ENCODE data around the gene SLC17A9. TPM values are rescaled to one million over a fixed set of nuclear protein-coding genes. Genes with fewer than 3 reads are reported as not detected.

Gene SLC17A9
- total and polyA plus RNA-seq, 5 donors = 1.5 to 4.8 (median 2.5) TPM

DNA sequence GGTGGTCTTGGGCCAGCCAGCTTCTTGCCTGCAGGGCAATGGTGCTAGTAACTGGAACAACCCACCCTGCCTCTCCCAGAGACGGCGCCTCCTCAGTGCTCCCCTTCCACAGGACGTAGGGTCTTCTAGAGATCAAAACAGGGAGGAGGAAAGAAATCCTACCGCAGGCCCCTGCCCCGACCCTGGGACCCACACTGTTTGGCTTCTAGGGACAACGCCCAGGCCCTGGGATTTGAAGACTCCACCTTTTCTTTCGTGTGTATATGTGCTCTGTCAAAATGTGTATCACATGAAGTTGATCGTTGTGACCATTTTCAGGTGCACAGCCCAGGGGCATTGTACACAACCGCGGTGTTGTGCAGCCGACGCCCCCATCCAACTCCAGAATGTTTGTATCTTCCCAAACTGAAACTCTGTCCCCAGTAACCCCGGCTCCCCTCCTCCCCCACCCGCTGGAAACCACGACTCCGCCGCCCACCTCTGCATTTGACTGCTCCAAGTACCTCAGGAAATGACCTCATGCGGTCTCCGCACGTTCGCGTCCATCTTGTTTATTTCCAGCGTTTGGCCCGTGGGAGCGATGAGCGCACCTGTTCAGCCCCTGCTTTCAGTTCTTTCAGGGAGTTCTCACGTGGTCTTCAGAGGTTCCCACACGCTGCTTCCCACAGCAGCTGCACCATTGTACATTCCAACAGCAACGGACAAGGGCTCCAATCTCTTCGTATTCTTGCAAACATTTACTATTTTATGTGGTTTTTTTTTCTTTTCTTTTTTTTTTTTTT is 57.7 kb downstream of the SLC17A9 start:
- Histone ChIP-seq H3K27ac (ENCODE audit: low read length) (no peak overlapping the region), H3K4me1 (ENCODE audit: control insufficient read depth, insufficient read depth, low read length) (no peaks in the 10 kb centered on the region), H3K9me3 (ENCODE audit: control insufficient read depth, low read length) (peaks cover 5% of the 10 kb centered on the region), H3K27me3 (ENCODE audit: control insufficient read depth, insufficient read depth) (no peaks in the 10 kb centered on the region), H3K4me3 (ENCODE audit: low read length) (no peak overlapping the region)
- DNase-seq (peak in 2 of 3 donors; percentile 37 to 51), ATAC-seq (no peak)
- WGBS = 18% methylated on average over 30 of the region's 30 CpGs
- intact Hi-C loops (cut with DNase I) = loop anchor here (2.0 to 10.0 kb wide), 5 partner anchors 37 to 138 kb away; no protein-coding TSS in a partner anchor

- 40% methylated on average over 3 of the region's 3 CpGs for WGBS
- no peak for ATAC-seq
- Histone ChIP-seq H3K9me3 (ENCODE audit: control insufficient read depth, low read length) (peaks cover 5% of the 10 kb centered on the region), H3K27me3 (ENCODE audit: control insufficient read depth, insufficient read depth) (no peaks in the 10 kb centered on the region), H3K27ac (ENCODE audit: low read length) (no peak overlapping the region), H3K4me3 (ENCODE audit: low read length) (no peak overlapping the region), H3K4me1 (ENCODE audit: control insufficient read depth, insufficient read depth, low read length) (no peaks in the 10 kb centered on the region)
- intact Hi-C loops (cut with DNase I) = loop anchor here in 1 of 4 donors (10.0 kb wide), 1 partner anchor 137 kb away; no protein-coding TSS in a partner anchor
- DNase-seq = peak in 1 of 3 donors; percentile 5
Measured at GRCh38 chr20:63011798-63012197, 59.3 kb downstream of the SLC17A9 start.

DNA sequence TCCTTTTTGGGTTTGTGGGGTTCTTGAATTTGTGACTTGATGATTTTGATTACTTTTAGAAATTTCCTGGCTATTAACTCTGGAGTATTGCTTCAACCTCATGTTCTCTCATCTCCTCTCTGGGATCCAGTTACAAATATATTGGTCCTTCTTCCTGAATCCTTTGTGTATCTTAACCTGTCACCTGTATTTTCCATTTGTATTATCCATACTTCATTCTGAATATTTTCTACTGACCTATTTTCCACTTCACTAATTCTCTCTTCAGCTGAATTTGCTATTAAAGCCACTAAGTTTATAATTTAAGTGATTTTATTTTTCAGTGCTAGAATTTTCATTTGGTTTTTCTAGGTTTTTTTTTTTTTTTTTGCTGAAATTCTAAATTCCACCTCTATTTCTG is 60.7 kb downstream of the SLC17A9 start:
- ATAC-seq = no peak
- no peaks in the 10 kb centered on the region for H3K4me1 ChIP-seq (ENCODE audit: control insufficient read depth, insufficient read depth, low read length)
- intact Hi-C loops (cut with DNase I) = loop anchor here in 1 of 4 donors (10.0 kb wide), 1 partner anchor 138 kb away; no protein-coding TSS in a partner anchor
- H3K27me3 ChIP-seq (ENCODE audit: control insufficient read depth, insufficient read depth) = no peaks in the 10 kb centered on the region
- DNase-seq = no peak
- H3K9me3 ChIP-seq (ENCODE audit: control insufficient read depth, low read length) = peaks cover 5% of the 10 kb centered on the region
- H3K4me3 ChIP-seq (ENCODE audit: low read length) = no peak overlapping the region
- no peak overlapping the region for H3K27ac ChIP-seq (ENCODE audit: low read length)

- intact Hi-C loops (cut with DNase I) = loop anchor here in 1 of 4 donors (10.0 kb wide), 1 partner anchor 139 kb away; no protein-coding TSS in a partner anchor
- DNase-seq = peak in 1 of 3 donors; percentile 18
- Histone ChIP-seq H3K4me3 (ENCODE audit: low read length) (no peak overlapping the region), H3K27ac (ENCODE audit: low read length) (no peak overlapping the region), H3K9me3 (ENCODE audit: control insufficient read depth, low read length) (peaks cover 5% of the 10 kb centered on the region), H3K4me1 (ENCODE audit: control insufficient read depth, insufficient read depth, low read length) (no peaks in the 10 kb centered on the region), H3K27me3 (ENCODE audit: control insufficient read depth, insufficient read depth) (no peaks in the 10 kb centered on the region)
- 15% methylated on average over 12 of the region's 12 CpGs for WGBS
- no peak for ATAC-seq
Measured at GRCh38 chr20:63014287-63014686, 61.8 kb downstream of the SLC17A9 start.

GRCh38 chr20:63014710-63015109 is 62.2 kb downstream of the SLC17A9 start:
- peak in 1 of 3 donors; percentile 17 for DNase-seq
- Histone ChIP-seq H3K9me3 (ENCODE audit: control insufficient read depth, low read length) (peaks cover 5% of the 10 kb centered on the region), H3K4me3 (ENCODE audit: low read length) (no peak overlapping the region), H3K27ac (ENCODE audit: low read length) (no peak overlapping the region), H3K4me1 (ENCODE audit: control insufficient read depth, insufficient read depth, low read length) (no peaks in the 10 kb centered on the region), H3K27me3 (ENCODE audit: control insufficient read depth, insufficient read depth) (no peaks in the 10 kb centered on the region)
- intact Hi-C loops (cut with DNase I) = loop anchor here in 1 of 4 donors (10.0 kb wide), 1 partner anchor 140 kb away; no protein-coding TSS in a partner anchor
- WGBS = 5% methylated on average over 11 of the region's 11 CpGs
- no peak for ATAC-seq

DNA sequence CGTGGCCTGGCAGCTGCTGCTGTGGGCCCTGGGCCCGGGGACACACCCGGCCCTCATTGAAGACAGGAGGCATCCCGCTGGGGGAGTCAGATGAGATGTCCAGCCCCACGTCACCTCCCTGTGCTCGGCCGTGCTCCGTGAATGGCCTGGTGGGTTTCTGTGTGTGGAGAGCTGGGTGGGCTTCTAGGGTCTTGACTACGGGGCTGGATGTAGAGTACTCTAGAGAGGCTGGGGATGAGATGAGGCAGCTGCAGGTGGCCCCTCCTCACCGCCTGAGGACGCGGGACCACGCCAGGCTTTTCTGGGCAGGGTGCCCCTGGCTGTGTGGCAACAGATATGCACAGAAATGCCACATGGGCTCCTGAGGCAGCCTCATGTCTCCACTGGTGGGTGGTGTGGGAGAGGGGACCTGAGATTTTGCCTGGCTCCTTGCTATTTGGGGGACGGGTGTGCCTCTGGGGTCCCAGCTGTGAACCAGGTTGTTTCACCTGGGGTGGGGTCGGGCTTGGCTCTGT is 62.7 kb downstream of the SLC17A9 start:
- peak in 1 of 3 donors; percentile 32 for DNase-seq
- H3K4me1 ChIP-seq (ENCODE audit: control insufficient read depth, insufficient read depth, low read length) = no peaks in the 10 kb centered on the region
- no peaks in the 10 kb centered on the region for H3K27me3 ChIP-seq (ENCODE audit: control insufficient read depth, insufficient read depth)
- intact Hi-C loops (cut with DNase I) = loop anchor here in 1 of 4 donors (10.0 kb wide), 1 partner anchor 140 kb away; no protein-coding TSS in a partner anchor
- peaks cover 5% of the 10 kb centered on the region for H3K9me3 ChIP-seq (ENCODE audit: control insufficient read depth, low read length)
- no peak overlapping the region for H3K27ac ChIP-seq (ENCODE audit: low read length)
- peak in 1 of 2 donors; percentile 18 for ATAC-seq
- no peak overlapping the region for H3K4me3 ChIP-seq (ENCODE audit: low read length)
- WGBS = 40% methylated on average over 15 of the region's 15 CpGs

GRCh38 chr20:63015662-63016361 is 63.3 kb downstream of the SLC17A9 start:
- Histone ChIP-seq H3K4me1 (ENCODE audit: control insufficient read depth, insufficient read depth, low read length) (no peaks in the 10 kb centered on the region), H3K27me3 (ENCODE audit: control insufficient read depth, insufficient read depth) (no peaks in the 10 kb centered on the region), H3K27ac (ENCODE audit: low read length) (no peak overlapping the region), H3K4me3 (ENCODE audit: low read length) (no peak overlapping the region), H3K9me3 (ENCODE audit: control insufficient read depth, low read length) (peaks cover 5% of the 10 kb centered on the region)
- 70% methylated on average over 21 of the region's 22 CpGs for WGBS
- intact Hi-C loops (cut with DNase I) = loop anchor here in 1 of 4 donors (10.0 kb wide), 1 partner anchor 141 kb away; no protein-coding TSS in a partner anchor
- DNase-seq (peak in 2 of 3 donors; percentile 23 to 39), ATAC-seq (peak; percentile 11 to 31)

DNA sequence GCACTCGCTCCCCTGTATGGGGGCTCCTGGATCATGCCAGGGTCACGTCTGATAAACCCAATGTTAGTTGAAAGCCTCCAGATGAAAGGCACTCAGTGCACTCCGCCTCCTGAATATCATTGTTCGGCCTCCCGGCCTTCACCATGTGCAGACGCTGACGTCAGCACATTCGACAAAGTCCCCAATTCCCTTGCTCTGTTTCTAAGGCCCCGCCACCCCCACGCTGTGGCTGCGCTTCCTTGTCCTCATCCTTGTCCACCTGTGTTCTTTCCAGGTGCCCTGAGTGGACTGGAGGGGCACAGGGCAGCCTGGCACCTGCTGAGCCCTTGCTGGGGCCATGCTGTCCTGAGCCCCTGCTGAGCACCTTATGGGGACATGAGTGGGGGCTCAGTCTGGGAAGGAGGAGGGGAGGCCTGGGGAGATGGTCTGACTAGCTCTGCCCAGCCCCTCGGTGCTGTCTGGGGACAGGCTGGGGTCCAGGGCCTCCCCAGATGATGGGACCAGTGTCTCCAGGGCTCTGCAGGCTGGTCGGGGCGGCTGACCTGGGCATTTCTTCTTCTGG is 64.1 kb downstream of the SLC17A9 start:
- WGBS = 65% methylated on average over 14 of the region's 14 CpGs
- no peak overlapping the region for H3K27ac ChIP-seq (ENCODE audit: low read length)
- no peak for ATAC-seq
- peaks cover 5% of the 10 kb centered on the region for H3K9me3 ChIP-seq (ENCODE audit: control insufficient read depth, low read length)
- peak in 2 of 3 donors; percentile 22 to 32 for DNase-seq
- H3K4me3 ChIP-seq (ENCODE audit: low read length) = no peak overlapping the region
- intact Hi-C loops (cut with DNase I) = loop anchor here in 1 of 4 donors (10.0 kb wide), 1 partner anchor 142 kb away; no protein-coding TSS in a partner anchor
- no peaks in the 10 kb centered on the region for H3K4me1 ChIP-seq (ENCODE audit: control insufficient read depth, insufficient read depth, low read length)
- no peaks in the 10 kb centered on the region for H3K27me3 ChIP-seq (ENCODE audit: control insufficient read depth, insufficient read depth)

DNA sequence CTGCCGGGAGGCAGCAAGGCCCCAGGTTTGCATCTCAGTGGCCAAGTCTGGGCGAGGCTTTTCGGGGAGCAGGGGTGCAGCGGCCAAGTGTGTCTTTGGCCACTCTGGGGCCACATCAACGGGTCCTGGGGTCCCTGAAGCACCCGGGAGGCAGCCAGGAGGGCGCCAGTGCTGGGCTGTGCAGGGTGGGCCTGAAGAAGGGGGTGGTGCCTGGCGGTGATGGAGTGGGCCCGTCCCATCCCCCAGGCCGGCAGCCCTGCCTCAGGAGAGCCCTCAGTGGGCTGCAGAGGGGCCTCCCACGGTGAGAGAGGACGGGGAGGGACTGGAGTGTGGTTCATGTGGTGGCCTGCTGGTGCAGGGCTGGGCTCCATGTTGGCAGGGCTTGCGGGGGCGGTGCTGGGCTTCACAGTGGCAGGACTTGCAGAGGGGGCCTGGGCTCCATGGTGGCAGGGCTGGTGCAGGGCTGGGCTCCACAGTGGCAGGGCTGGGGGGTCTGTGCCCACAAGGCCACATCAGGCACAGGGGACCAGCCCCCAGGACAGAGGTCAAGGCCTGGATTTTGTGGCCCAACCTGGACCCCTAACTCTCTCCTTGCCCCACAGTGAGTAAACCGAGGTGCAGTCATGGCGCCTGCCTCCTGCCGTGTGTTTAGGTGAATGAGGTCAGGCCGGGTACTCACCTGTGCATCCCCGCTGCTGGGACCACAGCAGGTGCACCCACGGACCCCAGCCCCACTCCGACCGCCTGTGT is 64.7 kb downstream of the SLC17A9 start:
- WGBS = 73% methylated on average over 22 of the region's 22 CpGs
- intact Hi-C loops (cut with DNase I) = loop anchor here in 1 of 4 donors (10.0 kb wide), 1 partner anchor 142 kb away; no protein-coding TSS in a partner anchor
- Histone ChIP-seq H3K4me1 (ENCODE audit: control insufficient read depth, insufficient read depth, low read length) (no peaks in the 10 kb centered on the region), H3K4me3 (ENCODE audit: low read length) (no peak overlapping the region), H3K27ac (ENCODE audit: low read length) (no peak overlapping the region), H3K9me3 (ENCODE audit: control insufficient read depth, low read length) (peaks cover 5% of the 10 kb centered on the region), H3K27me3 (ENCODE audit: control insufficient read depth, insufficient read depth) (no peaks in the 10 kb centered on the region)
- ATAC-seq (peak; percentile 9 to 15), DNase-seq (peak in 2 of 3 donors; percentile 28 to 38)

All from right cardiac atrium (tissue), 5 donors.